Activated naive CD8-positive, alpha-beta T cell treated with anti-CD3 and anti-CD28 coated beads, Interleukin-2, amount 10 ng/mL, durations not matched to agents 7 days and 5 days (primary cell): ENCODE results near the gene LRBA. TPM values are rescaled to one million over a fixed set of nuclear protein-coding genes. Genes with fewer than 3 reads are reported as not detected.

Source experiments
- ATAC-seq: fragments of 150-1000 bp; cut with Tn5 transposase; one replicate; pipeline ENCODE4 v1.10.0; 2021; ENCODE audit warnings: low read depth, moderate library complexity
- POLR2A ChIA-PET: fragments of 350-600 bp; sonication (Branson Sonifier 250); formaldehyde crosslinking; loops from one replicate; lab custom pipeline; 2021; ENCODE audit warnings: antibody characterized with exemption; lab: Charles Lee
- DNase-seq: peaks from one replicate; pipeline ENCODE4 v3.0.0; 2021
- H3K27ac Mint-ChIP-seq: one replicate; pipeline ENCODE4 v1.8.0; 2022; ENCODE audit warnings: mild to moderate bottlenecking, mixed read lengths
- H3K27me3 Mint-ChIP-seq: one replicate; pipeline ENCODE4 v1.8.0; 2022; ENCODE audit warnings: mild to moderate bottlenecking, moderate library complexity, mixed read lengths
- H3K36me3 Mint-ChIP-seq: one replicate; pipeline ENCODE4 v1.8.0; 2021; ENCODE audit warnings: mild to moderate bottlenecking, mixed read lengths
- H3K4me1 Mint-ChIP-seq: one replicate; pipeline ENCODE4 v1.8.0; 2021; ENCODE audit warnings: mixed read lengths
- H3K4me3 Mint-ChIP-seq: one replicate; pipeline ENCODE4 v1.8.0; 2022; ENCODE audit warnings: mild to moderate bottlenecking, moderate library complexity, mixed read lengths
- H3K9me3 Mint-ChIP-seq: one replicate; pipeline ENCODE4 v1.8.0; 2021; ENCODE audit warnings: mixed read lengths
- total RNA-seq, 2 experiments: library from RNA; stranded (reverse); gene quantifications; one replicate each; pipeline ENCODE4 v1.2.3, GENCODE V29; 2021

Gene LRBA
- total RNA-seq, 2 experiments from 2014 or later: 47.9 to 50.6 TPM

DNA sequence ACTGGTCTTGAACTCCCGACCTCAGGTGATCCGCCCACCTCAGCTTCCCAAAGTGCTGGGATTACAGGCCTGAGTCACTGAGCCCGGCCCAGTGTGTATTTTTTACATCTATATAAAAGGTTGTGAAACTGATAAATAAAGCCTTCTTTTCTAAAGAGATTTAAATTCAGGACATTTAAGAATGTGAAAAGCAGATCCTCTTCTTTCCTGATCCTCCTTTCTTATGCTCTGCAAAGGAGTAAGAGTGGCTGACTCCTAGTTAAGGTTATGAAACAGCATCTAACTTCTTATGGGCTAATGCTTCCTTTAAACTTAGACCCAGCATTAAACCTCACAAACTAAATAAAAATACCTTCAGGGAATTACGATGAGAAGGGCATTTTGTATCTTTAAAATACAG lies 630.8 kb downstream of the LRBA start:
- DNase-seq (no peak), ATAC-seq (no peak)
- Mint-ChIP-seq H3K4me3 (no peak overlapping the region), H3K27ac (no peak overlapping the region), H3K9me3 (no peaks in the 10 kb centered on the region), H3K27me3 (no peaks in the 10 kb centered on the region), H3K4me1 (no peaks in the 10 kb centered on the region), H3K36me3 (peaks cover 3% of the 10 kb centered on the region)
- POLR2A ChIA-PET: no interaction called here

DNA sequence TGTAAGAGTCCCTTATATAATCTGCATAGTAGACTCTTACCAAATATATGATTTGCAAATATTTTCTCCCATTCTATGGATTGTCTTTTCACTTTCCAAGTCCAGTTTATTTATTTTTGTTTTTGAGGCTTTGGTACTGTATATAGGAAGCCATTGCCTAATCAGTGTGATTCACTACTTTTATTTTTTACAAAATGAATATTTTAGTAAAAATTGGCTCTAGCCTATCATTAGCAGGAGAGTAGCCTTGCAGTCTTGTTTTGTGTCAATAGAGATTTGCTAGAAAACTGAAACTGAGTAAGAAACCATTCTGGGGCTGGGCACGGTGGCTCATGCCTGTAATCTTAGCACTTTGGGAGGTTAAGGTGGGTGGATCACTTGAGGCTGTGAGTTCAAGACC lies 633.1 kb downstream of the LRBA start:
- Mint-ChIP-seq H3K4me1 (no peaks in the 10 kb centered on the region), H3K4me3 (no peak overlapping the region), H3K36me3 (no peaks in the 10 kb centered on the region), H3K9me3 (no peaks in the 10 kb centered on the region), H3K27me3 (no peaks in the 10 kb centered on the region), H3K27ac (no peak overlapping the region)
- DNase-seq (no peak), ATAC-seq (no peak)
- POLR2A ChIA-PET: no interaction called here

DNA sequence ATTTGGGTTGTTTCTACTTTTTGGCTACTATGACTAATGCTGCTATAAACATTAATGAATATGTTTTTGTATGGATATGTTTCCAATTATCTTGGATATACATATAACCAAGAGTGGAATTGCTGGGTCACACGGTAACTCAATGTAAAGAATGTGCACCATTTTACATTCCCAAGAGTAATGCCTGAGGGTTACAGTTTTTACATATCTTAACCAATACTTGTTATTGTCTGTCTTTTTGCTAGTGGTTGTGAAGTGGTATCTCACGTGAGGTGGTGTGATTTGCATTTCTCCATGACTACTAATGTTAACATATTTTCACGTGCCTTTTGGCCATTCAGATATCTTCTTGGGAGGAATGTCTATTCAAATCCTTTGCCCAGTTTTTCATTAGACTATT lies 633.5 kb downstream of the LRBA start:
- no peak overlapping the region for H3K27ac Mint-ChIP-seq
- H3K9me3 Mint-ChIP-seq: no peaks in the 10 kb centered on the region
- no peaks in the 10 kb centered on the region for H3K4me1 Mint-ChIP-seq
- POLR2A ChIA-PET: no interaction called here
- DNase-seq (no peak), ATAC-seq (no peak)
- H3K36me3 Mint-ChIP-seq: no peaks in the 10 kb centered on the region
- no peak overlapping the region for H3K4me3 Mint-ChIP-seq
- no peaks in the 10 kb centered on the region for H3K27me3 Mint-ChIP-seq

DNA sequence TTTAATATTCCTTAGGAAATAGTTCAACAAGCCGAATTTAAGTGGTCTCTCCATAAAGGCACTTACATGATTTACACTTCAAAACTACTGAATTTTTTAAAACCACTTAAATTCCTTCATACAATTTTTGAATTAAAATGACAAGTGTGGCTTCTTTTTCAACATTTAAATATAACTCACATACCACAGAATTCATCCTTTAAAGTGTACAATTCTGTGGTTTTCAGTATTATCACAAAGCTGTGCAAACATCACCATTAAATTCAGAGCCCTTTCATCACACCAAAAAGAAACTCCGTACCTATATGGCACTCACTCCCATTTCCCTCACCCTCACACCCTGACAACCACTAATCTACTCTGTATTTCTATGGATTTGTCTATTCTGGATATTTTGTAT lies 634.0 kb downstream of the LRBA start:
- Mint-ChIP-seq H3K36me3 (no peaks in the 10 kb centered on the region), H3K4me3 (no peak overlapping the region), H3K4me1 (no peaks in the 10 kb centered on the region), H3K27ac (no peak overlapping the region), H3K9me3 (no peaks in the 10 kb centered on the region), H3K27me3 (no peaks in the 10 kb centered on the region)
- DNase-seq (no peak), ATAC-seq (no peak)
- POLR2A ChIA-PET: no interaction called here

DNA sequence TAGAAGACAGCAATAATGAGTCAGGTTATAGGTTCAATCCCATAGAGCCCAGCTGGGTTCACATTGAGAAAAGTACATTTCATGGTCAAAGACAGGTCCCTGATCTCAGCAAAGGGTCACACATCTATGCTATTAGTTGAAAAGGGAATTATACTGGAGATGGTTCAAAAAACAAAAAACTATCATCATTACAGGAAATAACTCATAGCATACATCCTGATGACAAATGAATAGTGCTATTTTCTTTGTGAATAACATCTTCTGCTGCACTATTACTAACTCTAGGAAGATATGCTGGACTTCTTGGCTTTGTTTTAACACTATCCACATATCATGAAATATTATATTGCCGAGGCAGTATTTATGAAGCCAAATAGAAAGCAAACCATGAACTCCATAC lies 635.6 kb downstream of the LRBA start:
- H3K36me3 Mint-ChIP-seq: peaks cover 3% of the 10 kb centered on the region
- no peaks in the 10 kb centered on the region for H3K9me3 Mint-ChIP-seq
- H3K27me3 Mint-ChIP-seq: no peaks in the 10 kb centered on the region
- no peaks in the 10 kb centered on the region for H3K4me1 Mint-ChIP-seq
- POLR2A ChIA-PET: no interaction called here
- H3K27ac Mint-ChIP-seq: no peak overlapping the region
- no peak overlapping the region for H3K4me3 Mint-ChIP-seq
- no peak for ATAC-seq
- no peak for DNase-seq

DNA sequence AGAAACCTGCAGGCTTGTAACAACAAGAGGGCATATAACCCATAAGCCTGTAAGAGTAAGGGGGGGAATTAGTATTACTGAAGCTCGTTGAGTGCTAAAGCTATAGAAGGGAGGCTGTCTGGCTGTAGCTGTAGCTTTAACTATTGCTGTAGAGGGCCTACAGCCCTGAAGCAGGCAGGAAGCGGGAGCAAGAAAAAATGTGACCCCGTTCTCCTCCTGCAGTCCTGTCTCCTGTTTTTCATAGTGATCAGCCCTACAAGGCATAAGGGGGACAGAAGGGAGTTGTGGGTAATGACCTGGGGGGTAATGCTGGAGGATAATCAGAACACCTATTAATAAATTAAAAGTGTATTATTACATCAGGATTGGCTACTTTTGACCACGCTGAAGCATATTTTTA lies 640.1 kb downstream of the LRBA start:
- POLR2A ChIA-PET: no interaction called here
- H3K27me3 Mint-ChIP-seq: no peaks in the 10 kb centered on the region
- DNase-seq (no peak), ATAC-seq (no peak)
- H3K4me3 Mint-ChIP-seq: no peak overlapping the region
- no peaks in the 10 kb centered on the region for H3K4me1 Mint-ChIP-seq
- H3K27ac Mint-ChIP-seq: no peak overlapping the region
- peaks cover 5% of the 10 kb centered on the region for H3K36me3 Mint-ChIP-seq
- H3K9me3 Mint-ChIP-seq: no peaks in the 10 kb centered on the region

DNA sequence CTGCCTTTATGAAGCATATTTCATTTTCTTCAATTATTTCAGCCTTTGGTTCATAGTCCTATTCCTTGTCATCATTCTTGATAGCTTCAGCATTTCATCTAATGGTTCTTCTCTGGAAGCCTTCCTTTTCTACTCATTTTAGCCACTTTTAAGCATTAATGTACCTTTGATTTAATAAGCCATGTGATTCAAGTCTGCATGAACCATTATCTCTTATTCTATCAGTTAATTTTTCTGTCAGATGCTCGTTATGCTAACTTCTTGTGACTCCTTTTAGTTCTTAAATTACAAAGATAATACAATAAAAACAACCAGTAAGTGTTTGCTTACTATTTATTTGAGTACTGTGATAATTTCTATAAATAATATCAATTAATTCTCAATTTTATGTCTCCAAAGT lies 643.2 kb downstream of the LRBA start:
- H3K9me3 Mint-ChIP-seq: no peaks in the 10 kb centered on the region
- DNase-seq (no peak), ATAC-seq (no peak)
- no peak overlapping the region for H3K4me3 Mint-ChIP-seq
- H3K36me3 Mint-ChIP-seq: peaks cover 7% of the 10 kb centered on the region
- H3K4me1 Mint-ChIP-seq: peaks cover 2% of the 10 kb centered on the region
- POLR2A ChIA-PET: no interaction called here
- no peak overlapping the region for H3K27ac Mint-ChIP-seq
- no peaks in the 10 kb centered on the region for H3K27me3 Mint-ChIP-seq

DNA sequence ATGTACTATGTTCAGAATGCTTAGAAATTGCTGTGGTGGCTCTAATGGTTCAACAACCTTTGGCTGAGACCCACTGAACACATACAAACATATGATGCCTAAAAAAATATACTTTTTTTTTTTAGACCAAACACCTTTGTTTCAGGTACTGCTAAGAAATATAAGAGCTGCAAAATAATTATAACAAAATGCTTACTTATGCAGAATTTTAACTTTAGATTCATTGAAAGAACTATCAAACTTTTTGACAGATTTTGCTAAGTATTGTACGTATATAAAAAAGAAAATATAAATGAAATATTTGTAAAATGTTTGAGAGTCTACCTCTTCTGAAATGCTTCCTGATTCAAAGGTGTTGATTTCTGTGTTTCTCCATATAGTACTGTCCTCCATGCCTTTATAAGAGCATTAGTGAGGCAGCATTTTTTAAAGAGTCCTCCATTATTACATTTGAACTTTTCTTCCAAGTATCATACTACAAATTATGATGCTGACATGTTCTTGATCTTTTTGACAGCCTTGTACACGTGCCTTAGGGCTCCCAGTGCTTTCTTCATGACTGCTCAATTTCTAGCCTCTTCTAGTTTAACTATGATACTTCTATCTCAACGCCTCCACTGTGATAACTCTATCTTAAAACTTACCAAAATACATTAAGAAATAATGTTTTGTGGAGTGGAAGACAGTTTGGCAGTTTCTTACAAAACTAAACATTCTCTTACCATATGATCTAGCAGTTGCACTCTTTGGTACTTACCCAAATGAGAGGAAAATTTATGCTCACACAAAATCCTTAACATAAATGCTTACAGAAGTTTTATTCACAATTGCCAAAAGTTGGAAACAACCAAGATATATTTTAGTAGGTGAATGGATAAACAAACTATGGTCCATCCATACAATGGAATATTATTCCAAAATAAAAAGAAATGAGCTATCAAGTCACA lies 645.4 kb downstream of the LRBA start:
- no peak overlapping the region for H3K27ac Mint-ChIP-seq
- peaks cover 4% of the 10 kb centered on the region for H3K4me1 Mint-ChIP-seq
- POLR2A ChIA-PET: no interaction called here

DNA sequence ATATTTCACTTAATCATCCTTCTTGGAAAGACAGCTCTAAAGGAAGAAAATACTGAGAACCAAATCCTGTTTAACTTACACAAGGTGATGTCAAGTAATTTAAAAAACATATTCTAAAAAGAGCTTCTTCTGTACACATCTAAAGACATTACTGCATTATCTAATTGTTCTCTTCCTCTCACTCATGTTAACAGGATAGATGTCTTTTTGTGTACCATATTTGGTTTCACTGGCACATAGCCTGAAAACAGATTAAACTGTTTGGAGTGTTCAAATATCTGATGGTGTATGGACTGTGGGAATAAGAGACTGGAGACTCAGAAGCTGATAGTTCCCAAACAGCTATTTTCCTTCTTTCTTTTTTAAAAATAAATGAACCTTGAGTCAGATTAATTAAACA lies 646.4 kb downstream of the LRBA start:
- ATAC-seq: no peak
- peaks cover 13% of the 10 kb centered on the region for H3K4me1 Mint-ChIP-seq
- no peaks in the 10 kb centered on the region for H3K27me3 Mint-ChIP-seq
- peaks cover 4% of the 10 kb centered on the region for H3K36me3 Mint-ChIP-seq
- POLR2A ChIA-PET: no interaction called here
- H3K27ac Mint-ChIP-seq: no peak overlapping the region
- H3K9me3 Mint-ChIP-seq: no peaks in the 10 kb centered on the region
- no peak for DNase-seq
- H3K4me3 Mint-ChIP-seq: no peak overlapping the region

More for the DNA sequence above, 645.4 kb downstream of the LRBA start:
- DNase-seq (no peak), ATAC-seq (no peak)
- Mint-ChIP-seq H3K9me3 (no peaks in the 10 kb centered on the region), H3K27me3 (no peaks in the 10 kb centered on the region), H3K36me3 (peaks cover 4% of the 10 kb centered on the region), H3K4me3 (no peak overlapping the region)

DNA sequence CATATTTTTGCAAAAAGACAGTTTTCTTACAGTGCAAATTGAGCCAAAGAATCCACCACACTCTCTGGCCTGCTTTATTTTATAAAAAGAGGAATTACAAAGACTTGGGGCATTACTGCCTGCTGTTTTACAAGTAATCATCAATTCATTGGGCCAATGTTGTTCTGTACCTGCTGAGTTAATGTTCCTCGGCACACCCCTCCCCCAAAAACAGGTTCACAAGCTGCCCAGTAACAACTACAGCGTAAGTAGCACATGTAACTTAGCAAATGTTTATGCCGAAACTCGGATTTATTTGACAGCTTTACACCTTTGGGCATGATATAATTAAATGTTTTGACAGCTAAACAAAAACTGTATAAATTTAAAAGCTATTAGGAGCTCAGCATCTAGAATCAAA lies 647.8 kb downstream of the LRBA start:
- no peak for ATAC-seq
- H3K4me1 Mint-ChIP-seq: peaks cover 15% of the 10 kb centered on the region
- H3K9me3 Mint-ChIP-seq: no peaks in the 10 kb centered on the region
- peaks cover 2% of the 10 kb centered on the region for H3K36me3 Mint-ChIP-seq
- no peak for DNase-seq
- no peaks in the 10 kb centered on the region for H3K27me3 Mint-ChIP-seq
- no peak overlapping the region for H3K4me3 Mint-ChIP-seq
- POLR2A ChIA-PET: no interaction called here
- no peak overlapping the region for H3K27ac Mint-ChIP-seq

DNA sequence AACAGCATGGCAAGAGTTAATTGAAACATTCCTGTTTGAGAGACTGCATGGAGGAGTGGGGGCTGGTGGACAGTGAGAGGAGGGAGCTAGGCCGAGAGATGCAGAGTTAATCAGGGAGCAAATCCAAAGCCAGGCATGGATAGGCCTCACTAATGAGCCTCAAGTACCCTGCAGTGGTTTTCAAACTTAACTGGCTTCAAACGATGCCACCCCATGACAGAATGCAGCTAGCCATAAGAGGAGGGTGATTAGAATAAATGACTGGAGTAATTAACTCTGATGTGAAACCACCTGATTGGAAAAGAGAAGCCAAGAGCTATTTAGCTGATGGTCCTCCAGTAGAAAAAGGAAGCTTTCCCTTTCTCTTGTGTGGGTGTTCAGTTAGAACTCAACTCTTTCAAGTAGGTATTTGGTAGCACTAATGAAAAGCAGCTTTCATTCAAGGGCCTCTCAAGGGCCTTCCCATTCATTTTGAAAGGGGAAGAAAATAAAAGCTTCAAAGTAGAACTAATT lies 648.5 kb downstream of the LRBA start:
- Mint-ChIP-seq H3K4me1 (peaks cover 15% of the 10 kb centered on the region), H3K27ac (no peak overlapping the region), H3K36me3 (peaks cover 2% of the 10 kb centered on the region), H3K27me3 (no peaks in the 10 kb centered on the region), H3K9me3 (no peaks in the 10 kb centered on the region), H3K4me3 (no peak overlapping the region)
- POLR2A ChIA-PET: no interaction called here
- DNase-seq: no peak
- no peak for ATAC-seq

DNA sequence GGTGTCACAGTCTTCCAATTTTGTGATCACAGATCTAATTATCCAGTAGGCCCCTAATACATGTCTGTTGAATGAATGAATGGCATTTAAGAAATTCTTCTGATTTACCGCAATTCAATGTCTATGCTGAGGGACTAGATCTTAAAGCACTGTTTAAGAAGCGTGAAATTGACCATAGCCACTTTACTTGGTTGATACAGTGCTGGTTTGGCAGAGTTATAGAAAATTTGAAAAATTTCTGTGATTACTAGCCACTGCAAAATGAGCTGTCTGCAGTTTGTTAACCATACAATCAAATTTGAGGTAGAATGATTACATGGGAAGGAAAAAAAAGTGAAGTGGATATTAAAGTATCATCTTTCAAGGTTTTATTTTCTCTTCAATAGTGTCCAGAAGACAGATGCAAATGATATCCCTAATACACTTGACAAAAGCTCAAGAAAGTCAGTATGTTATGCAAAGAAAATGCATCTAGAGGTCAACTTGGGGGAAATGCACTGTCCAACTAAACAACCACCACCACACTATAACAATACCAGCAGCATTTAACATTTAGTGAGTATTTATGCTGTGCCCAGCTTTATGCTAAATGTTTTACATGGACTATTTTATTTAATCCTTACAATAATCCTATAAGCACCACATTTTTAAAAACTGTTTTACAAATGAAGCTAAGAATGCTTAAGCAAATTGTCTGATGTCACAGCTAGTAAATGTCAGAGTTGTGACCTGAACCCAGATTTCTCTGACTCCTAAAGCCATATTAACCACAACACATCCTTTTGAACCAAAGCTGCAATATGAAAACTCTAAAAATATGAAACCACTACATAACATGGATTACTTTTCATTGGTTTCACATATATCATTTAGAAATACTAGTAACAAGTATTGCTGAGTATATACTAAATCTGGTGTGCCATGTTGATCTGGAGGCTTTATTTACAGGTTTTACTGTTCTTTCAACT lies 651.1 kb downstream of the LRBA start:
- DNase-seq (no peak), ATAC-seq (peak; percentile 18)
- no peak overlapping the region for H3K4me3 Mint-ChIP-seq
- POLR2A ChIA-PET: no interaction called here
- no peaks in the 10 kb centered on the region for H3K36me3 Mint-ChIP-seq
- no peak overlapping the region for H3K27ac Mint-ChIP-seq
- H3K9me3 Mint-ChIP-seq: no peaks in the 10 kb centered on the region
- peaks cover 15% of the 10 kb centered on the region for H3K4me1 Mint-ChIP-seq
- H3K27me3 Mint-ChIP-seq: no peaks in the 10 kb centered on the region

DNA sequence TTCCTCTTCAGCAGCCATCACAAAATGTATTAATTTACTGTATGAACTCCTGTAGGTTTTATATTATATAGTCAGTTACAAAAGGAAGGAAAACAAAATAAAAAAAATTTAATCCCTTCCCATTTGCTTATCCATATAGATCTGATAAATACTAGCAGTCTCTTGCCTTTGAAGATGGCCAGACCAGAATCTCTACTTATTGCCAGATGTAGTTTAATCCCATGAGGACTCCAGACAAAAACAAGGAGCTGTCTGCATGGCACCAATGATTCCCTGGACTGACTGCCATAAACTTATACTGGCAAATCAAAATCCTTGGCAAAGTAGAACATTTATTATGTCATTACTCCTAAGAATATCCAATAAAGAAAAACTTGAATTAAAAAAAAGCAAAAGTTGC lies 656.4 kb downstream of the LRBA start:
- Mint-ChIP-seq H3K4me3 (no peak overlapping the region), H3K9me3 (no peaks in the 10 kb centered on the region), H3K27me3 (no peaks in the 10 kb centered on the region), H3K36me3 (no peaks in the 10 kb centered on the region), H3K27ac (no peak overlapping the region), H3K4me1 (peaks cover 2% of the 10 kb centered on the region)
- no peak for ATAC-seq
- POLR2A ChIA-PET: no interaction called here
- no peak for DNase-seq
